Stimulated activated CD8-positive, alpha-beta memory T cell treated with anti-CD3 and anti-CD28 coated beads, Interleukin-12 subunit alpha, Interleukin-12 subunit beta, amount 100 ng/mL, for 4 hours (primary cell): ENCODE measurements around the gene SURF4.
"Not testable (repeated sequence)": the region's sequence is repeated elsewhere in the genome, so short reads cannot be mapped to it uniquely, and the experiment has no call there.

Experiments used
- DNase-seq: peaks from one replicate; pipeline ENCODE4 v3.0.0-alpha.2; 2020; ENCODE audit warnings: low read depth

The SURF4 gene

GRCh38 chr9:133351908-133352634, 23.8 kb downstream of the SURF4 start:
- no peak for DNase-seq

- no peak for DNase-seq
These were observed 24.3 kb downstream of the SURF4 start for GRCh38 chr9:133351526-133351907.

- DNase-seq, result no peak
These were observed 25.8 kb downstream of the SURF4 start for GRCh38 chr9:133349965-133350616.

- no peak for DNase-seq
These were observed 26.9 kb downstream of the SURF4 start for GRCh38 chr9:133348718-133349573.

GRCh38 chr9:133347985-133348717, 27.7 kb downstream of the SURF4 start, which contains the start of the genes MED22 and RPL7A:
TSS of gene MED22 (minus strand) at chr9:133348131. CDS start at chr9:133346662, 1,469 bp downstream.
TSS of gene RPL7A (plus strand) at chr9:133348218. CDS start at chr9:133348244, 26 bp downstream.
- peak; percentile 82 for DNase-seq

GRCh38 chr9:133347515-133347984, 28.3 kb downstream of the SURF4 start:
- DNase-seq, result no peak

- no peak for DNase-seq
These were observed 29.7 kb downstream of the SURF4 start for GRCh38 chr9:133346021-133346785.

GRCh38 chr9:133345596-133345995, 30.3 kb downstream of the SURF4 start:
- DNase-seq, result no peak

- no peak for DNase-seq
These were observed 30.9 kb downstream of the SURF4 start for GRCh38 chr9:133344979-133345378.

- DNase-seq, result no peak
These were observed 31.8 kb downstream of the SURF4 start for GRCh38 chr9:133344071-133344470.

- DNase-seq, result no peak
These were observed 33.3 kb downstream of the SURF4 start for GRCh38 chr9:133342570-133342969.

GRCh38 chr9:133342069-133342406, 33.8 kb downstream of the SURF4 start:
- DNase-seq, result no peak

GRCh38 chr9:133341369-133342068, 34.3 kb downstream of the SURF4 start:
- DNase-seq, result no peak

GRCh38 chr9:133340916-133341315, 34.9 kb downstream of the SURF4 start:
- DNase-seq, result no peak

- no peak for DNase-seq
These were observed 35.6 kb downstream of the SURF4 start for GRCh38 chr9:133340256-133340655.

- DNase-seq, result no peak
These were observed 36.2 kb downstream of the SURF4 start for GRCh38 chr9:133339641-133340040.

- peak; percentile 90 for DNase-seq
These were observed 39.7 kb downstream of the SURF4 start, which contains the start of gene SURF6 for GRCh38 chr9:133335924-133336811. TSS of gene SURF6 (minus strand) at chr9:133336188. CDS start at chr9:133336132, 56 bp downstream.

- DNase-seq, result not testable (repeated sequence)
These were observed 41.0 kb downstream of the SURF4 start for GRCh38 chr9:133334888-133335287.

GRCh38 chr9:133334161-133334560, 41.7 kb downstream of the SURF4 start:
- DNase-seq, result no peak
